H4 (cell line): ENCODE data around the gene ANO10. TPM values are rescaled to one million over a fixed set of nuclear protein-coding genes. Genes with fewer than 3 reads are reported as not detected.
"Not testable (repeated sequence)": the region's sequence is repeated elsewhere in the genome, so short reads cannot be mapped to it uniquely, and the experiment has no call there.

Source experiments
- DNase-seq: peaks from one replicate; pipeline ENCODE4 v3.0.0-alpha.2; 2015; ENCODE audit warnings: low spot score
- total RNA-seq: library from RNA; depleted of rRNA; stranded (reverse); fragments of >200 nt; shearing (Covaris generic); gene quantifications from 2 replicates; pipeline ENCODE4 v1.2.3, GENCODE V29; 2014

Gene ANO10
- total RNA-seq, 1 experiment from 2014 or later, result 17.5 TPM

DNA sequence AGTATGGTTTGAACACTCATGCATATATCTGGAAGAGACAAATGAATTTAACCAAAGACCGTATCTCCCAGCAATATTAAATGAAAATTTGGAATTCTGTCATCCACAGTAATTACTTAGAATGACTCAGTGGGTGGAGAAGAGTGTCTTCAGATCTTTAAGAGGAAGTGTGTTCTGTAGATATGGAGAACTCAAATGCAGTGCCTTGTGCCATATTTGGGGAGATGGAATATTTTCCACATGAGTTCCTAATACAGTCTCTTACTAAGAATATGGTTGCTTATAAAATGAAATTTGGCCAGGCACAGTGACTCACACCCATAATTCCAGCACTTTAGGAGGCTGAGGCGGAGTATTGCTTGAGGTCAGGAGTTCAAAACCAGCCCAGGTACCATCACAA is 40.5 kb downstream of the ANO10 start:
- no peak for DNase-seq

DNA sequence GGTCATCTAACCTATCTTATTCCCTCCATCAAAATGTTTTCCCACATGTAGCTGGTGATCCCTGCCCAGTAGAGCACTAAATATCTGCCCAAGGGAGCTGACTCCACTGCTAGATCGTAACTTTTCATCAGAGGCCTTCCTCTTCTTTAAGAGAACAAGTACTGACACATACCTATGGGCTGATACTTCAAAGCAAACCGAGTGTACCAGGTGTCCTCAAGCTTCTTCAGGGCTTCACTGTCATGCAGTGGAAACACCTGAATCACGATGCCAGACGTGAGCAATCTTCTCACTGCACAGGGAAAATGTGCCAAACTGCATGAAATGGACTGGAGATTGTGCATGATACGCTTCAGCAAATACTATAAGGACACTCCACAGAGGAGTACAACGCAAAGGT is 41.6 kb downstream of the ANO10 start:
- DNase-seq, result no peak

DNA sequence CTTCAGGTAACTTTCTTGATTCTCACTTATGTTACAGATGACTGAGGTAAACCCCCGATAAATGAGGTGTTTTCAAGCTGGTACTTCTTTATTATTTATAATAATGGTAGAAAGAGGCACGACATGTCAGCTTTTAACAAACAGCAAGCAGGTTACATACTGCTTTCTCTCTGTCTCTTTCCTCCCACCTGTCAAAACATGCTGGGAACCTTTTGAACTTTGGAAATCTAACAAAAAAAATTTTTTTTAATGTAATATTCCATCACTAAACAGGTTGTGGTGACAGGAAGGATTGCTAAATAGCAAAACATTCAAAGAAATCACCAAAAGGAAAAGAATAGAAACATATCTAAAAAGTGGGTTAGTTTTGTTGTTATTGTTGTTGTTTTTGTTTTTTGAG is 48.2 kb downstream of the ANO10 start:
- DNase-seq, result no peak

DNA sequence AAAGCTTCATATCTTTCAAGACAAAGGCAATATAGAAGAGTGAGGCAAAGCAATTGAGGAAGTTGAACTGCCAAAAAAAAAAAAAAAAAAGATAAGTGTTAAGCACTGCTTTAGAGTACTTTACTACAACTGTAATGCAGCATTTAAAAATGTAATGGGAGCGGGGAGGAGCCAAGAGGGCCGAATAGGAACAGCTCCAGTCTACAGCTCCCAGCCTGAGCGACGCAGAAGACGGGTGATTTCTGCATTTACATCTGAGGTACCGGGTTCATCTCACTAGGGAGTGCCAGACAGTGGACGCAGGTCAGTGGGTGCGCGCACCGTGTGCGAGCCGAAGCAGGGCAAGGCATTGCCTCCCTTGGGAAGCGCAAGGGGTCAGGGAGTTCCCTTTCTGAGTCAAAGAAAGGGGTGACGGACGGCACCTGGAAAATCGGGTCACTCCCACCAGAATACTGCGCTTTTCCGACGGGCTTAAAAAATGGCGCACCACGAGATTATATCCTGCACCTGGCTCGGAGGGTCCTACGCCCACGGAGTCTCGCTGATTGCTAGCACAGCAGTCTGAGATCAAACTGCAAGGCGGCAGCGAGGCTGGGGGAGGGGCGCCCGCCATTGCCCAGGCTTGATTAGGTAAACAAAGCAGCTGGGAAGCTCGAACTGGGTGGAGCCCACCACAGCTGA is 56.0 kb downstream of the ANO10 start:
- DNase-seq, result not testable (repeated sequence)

DNA sequence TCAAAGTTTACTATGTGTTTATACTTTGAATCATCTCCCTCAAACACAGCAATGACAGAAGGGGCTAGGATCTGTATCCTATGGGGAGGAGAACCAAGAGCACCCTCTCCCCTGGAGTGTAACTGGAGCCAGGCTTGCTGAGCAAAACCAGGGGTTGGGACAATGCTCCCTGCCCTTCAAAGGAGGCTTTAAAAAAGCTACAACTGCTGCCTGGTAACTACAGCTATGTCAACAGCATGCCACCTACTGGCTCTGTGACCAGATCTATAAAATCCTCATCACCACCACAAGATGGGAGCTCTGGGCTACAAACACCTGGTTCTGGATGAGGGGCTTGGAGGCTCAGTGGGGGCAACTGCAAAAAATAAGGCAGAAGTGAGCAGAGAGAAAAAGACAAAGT is 61.9 kb downstream of the ANO10 start:
- DNase-seq, result no peak

DNA sequence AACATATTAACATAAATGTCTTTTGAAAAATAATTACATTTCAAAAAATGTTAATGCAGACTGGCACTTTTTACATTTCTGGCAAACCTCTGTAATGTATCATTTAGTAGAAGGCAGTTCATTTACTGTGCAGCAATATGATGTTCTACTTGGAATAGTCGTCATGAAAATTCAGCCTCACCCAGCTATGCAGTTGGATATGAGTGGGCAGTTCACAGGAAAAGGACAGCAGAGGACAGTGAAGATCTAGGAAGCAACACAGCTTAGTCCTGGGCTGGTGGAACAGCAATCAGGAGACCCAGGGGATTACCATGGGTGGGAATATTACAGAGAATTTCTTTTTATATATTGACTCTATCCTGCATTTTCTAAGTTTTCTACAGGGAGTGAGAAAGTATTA is 63.6 kb downstream of the ANO10 start:
- DNase-seq, result no peak

GRCh38 chr3:43549626-43550290 is 72.1 kb downstream of the ANO10 start:
- no peak for DNase-seq

DNA sequence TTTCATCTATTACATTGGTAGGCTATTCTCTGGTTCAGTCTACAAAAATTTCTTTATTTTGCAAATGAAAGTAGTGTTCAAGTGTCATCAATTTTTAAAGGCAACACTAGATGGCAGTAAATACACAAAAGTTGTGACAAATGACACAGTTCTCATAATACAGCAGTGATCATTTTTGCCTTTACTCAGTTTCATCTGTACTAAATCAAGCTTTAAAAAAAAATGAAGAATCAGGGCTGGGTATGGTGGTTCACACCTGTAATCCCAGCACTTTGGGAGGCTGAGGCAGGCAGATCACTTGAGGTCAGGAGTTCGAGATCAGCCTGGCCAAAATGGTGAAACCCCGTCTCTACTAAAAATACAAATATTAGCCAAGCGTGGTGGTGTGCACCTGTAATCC is 77.5 kb downstream of the ANO10 start:
- peak; percentile 31 for DNase-seq

DNA sequence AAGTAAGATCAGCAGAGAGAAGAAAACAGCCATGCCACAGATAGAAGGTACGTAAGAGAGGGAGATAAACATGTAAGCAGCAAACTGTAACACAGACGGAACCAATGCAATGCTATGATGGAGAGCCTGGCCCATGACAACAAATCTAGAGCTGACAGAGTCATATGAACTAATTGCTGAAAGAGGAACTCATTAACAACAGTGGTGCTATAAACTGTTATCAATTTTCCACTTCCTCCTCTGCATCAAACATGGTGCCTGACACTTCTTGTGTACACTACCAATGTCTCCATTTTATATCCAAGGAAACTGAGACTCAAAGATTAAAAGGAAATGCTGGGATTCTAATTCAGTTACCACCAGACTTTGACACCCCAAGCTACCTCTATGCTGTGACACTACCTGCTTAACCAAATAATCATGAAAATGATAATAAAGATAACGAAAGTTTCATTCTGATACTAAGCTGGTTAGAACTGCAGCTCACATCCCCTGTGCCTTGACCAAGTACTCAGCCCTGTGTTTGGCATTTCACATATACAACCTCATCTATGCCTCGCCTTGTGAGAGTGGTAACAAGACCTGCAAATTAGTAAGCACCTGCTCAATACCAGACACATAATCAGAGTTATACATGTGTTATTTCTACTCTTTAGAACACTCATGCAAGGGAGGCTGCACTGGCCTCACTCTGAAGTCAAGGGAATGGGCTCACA is 79.3 kb downstream of the ANO10 start:
- DNase-seq, result no peak

DNA sequence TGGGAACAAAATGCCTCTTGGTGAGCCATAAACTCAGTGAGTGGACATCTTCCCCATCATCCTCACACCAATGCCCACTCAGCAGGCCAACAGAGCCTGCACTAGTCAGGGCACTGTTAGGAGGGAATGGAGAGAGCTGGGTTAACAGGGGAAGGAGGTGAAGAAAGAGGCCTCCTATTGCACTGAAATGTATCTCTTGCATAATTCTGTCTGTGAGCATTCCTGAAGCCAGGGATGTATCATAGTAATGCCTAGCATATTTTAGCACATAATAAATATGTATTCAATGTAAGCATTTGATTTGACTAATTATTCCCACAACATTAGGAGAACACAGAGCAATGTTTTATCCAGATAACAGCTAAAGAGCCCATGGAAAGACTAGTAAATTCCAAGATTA is 81.2 kb downstream of the ANO10 start:
- DNase-seq, result no peak

- no peak for DNase-seq
Measured at GRCh38 chr3:43539321-43539720, 82.5 kb downstream of the ANO10 start.

DNA sequence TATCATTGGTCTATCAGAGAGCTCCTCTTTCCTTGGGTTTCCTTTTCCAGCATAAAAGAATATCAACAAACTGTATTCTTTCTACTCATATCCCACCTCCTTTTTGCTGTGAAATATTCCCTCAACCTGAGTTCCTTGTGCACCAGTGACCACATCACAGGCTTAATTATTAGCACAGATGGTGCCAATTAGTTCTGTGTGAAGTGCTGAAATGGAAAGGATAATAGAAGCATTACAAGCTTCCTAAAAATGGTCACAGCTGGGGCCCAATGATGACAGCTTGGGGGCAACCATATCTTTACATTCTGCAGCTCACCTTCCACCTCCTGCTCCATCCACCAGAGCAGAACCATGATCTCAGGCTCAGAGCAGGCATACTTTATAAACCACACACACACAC is 84.6 kb downstream of the ANO10 start:
- DNase-seq, result no peak

DNA sequence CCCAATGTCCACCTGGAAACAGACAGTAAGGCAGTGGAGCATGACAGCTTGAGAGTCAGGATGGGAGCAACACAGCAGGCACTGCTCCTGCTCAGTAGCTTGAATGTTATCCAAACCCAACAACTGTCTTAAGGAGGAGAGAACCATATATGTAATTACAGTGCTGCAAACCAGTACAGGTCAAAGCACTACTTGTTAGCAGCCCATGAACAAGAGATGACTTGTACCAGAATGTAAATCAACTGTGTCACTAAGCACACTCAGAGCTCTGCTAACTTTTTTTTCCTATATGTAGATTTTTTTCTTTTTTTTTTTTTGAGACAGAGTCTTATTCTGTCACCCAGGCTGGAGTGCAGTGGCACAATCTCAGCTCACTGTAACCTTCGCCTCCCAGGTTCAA is 87.1 kb downstream of the ANO10 start:
- no peak for DNase-seq

GRCh38 chr3:43533009-43533408 is 88.8 kb downstream of the ANO10 start:
- no peak for DNase-seq

GRCh38 chr3:43531835-43532234 is 90.0 kb downstream of the ANO10 start:
- peak; percentile 21 for DNase-seq

GRCh38 chr3:43528498-43529099 is 93.2 kb downstream of the ANO10 start:
- DNase-seq, result no peak

DNA sequence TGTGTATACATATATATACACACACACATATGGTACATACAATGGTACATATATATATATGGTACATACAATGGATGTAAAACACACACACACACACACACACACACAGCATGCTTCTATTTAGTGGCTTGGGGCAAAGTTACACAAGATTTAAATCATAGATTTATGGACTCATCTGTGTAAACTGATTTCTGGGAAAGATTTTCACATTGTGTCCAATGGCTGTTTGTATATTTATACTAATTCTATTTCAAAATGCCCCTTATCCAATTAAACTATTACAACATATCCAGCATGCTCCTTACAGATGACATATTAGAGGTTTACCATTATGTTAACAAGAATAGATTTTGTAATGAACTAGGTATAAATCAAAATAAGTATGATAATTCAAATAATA is 94.9 kb downstream of the ANO10 start:
- no peak for DNase-seq

DNA sequence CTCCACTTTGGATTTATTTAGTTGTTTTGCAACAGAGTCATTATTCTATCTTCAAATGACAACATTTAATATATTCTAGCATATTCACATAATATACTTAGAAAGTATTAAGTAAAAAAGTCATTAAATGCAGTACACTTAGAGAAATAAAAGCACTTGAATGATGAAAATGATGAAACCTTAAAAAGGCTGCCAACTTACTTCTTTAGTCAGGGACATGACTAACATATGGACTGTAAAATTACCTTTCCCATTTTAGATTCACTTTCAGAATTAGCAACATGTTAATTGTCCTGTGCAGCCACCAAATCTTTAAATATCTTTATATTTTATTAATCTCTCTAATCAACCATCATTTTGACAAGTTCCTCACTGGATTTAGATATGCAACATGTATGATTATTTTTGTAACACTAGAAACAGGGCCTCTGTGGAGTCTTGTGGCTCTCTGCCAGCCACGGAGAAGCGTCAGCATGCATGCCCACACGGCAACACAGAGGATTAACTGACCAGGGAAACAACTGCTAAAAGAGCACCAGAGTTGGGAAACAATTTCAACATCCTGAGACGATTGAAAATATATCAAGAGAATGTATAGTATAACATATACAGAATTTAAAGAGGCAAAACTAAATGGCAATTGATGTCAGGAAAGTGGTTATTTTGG is 95.7 kb downstream of the ANO10 start:
- DNase-seq, result no peak

DNA sequence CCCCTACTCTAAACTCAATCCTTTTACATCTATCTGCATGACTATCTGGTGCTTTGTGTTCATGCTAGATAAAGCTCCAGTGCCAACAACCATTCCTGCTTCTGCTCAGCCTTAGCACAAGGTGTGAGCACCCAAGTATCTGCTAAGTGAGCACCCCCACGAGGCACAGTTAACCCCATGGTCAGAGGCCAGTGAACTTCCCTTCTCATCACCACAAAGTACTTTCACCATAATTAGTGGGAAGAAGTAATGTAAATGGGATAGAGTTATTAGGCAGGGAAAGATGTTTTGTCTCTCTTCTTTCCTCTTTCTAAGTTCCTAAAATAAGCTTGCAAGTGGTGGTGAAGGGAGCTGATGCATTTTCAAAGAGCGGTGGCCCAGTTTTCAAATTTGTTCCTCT is 96.4 kb downstream of the ANO10 start:
- DNase-seq, result no peak

DNA sequence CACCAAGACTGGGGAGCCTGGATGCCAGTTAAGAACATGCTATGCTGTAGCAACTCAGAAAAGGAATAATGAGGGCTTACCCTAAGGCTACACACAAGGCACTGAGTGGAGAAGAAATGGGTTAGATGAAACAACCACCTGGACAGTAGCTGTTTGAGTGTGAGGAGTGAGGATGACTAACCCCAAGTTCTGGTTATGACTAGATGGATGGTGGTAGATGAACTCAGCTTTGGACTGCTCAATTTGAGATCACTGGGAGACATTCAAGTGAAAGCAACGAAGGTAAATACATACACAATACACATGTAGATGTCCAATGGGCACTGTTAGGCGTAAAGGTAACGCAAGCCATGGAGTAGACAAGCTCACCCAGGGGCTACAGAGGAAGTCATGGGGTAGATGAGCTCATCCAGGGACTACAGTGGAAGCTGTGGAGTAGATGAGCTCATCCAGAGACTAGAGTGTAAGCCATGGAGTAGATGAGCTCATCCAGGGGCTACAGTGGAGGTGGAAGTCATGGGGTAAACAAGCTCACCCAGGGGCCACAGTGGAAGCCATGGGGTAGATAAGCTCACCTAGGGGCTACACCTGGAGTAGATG is 98.3 kb downstream of the ANO10 start:
- no peak for DNase-seq

DNA sequence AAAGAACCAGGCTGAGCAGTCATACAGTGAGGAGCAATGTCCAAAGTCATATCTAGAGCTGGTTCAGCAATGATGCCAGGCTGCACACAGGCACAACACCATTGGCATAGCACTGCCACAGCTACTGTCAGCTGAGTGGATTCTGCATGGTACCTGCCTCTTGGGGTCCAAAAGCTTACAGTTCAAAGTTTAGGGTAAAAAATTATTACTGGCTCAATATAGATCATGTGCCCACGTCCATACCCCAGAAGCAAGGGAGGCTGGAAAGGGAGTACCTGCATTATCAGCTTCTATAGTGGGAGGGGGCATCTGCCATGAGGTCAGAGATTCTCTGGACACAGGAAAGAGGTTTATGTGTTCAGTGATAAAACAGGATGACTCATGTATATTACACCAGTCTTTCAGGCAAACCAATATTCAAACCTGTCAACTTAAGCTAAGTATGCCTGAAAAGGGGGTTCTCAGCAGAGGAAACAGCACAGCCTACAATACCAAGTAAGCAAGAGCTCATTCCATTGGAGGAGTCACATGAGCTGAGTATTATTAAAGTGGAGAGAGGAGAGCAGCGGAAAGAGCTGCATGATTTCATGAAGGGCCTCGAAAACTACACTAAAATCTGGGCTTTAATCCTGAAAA is 99.0 kb downstream of the ANO10 start:
- DNase-seq, result no peak
